Measurements from ENCODE around the gene ZNF263. TPM values are rescaled to one million over a fixed set of nuclear protein-coding genes. Genes with fewer than 3 reads are reported as not detected.

The ZNF263 gene
- total and polyA plus RNA-seq, 2 donors (not counting 1 experiment from before 2014, with no cell fraction given): 24.7 to 46.0 TPM

- TF ChIP-seq EZH2 (IDR thresholded peaks at IDR 0.05; ENCODE audit: borderline replicate concordance, insufficient read depth, low read depth, low read length, poor library complexity, severe bottlenecking): no peak
- TF ChIP-seq, protein P1, sequence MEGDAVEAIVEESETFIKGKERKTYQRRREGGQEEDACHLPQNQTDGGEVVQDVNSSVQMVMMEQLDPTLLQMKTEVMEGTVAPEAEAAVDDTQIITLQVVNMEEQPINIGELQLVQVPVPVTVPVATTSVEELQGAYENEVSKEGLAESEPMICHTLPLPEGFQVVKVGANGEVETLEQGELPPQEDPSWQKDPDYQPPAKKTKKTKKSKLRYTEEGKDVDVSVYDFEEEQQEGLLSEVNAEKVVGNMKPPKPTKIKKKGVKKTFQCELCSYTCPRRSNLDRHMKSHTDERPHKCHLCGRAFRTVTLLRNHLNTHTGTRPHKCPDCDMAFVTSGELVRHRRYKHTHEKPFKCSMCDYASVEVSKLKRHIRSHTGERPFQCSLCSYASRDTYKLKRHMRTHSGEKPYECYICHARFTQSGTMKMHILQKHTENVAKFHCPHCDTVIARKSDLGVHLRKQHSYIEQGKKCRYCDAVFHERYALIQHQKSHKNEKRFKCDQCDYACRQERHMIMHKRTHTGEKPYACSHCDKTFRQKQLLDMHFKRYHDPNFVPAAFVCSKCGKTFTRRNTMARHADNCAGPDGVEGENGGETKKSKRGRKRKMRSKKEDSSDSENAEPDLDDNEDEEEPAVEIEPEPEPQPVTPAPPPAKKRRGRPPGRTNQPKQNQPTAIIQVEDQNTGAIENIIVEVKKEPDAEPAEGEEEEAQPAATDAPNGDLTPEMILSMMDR (IDR thresholded peaks at IDR 0.05): no peak
- H4K20me1 ChIP-seq (ENCODE audit: control insufficient read depth, insufficient read depth, low read length, poor library complexity, severe bottlenecking): no peaks in the 10 kb centered on the region
- H3K27me3 Mint-ChIP-seq: peaks cover 18% of the 10 kb centered on the region
- no peak overlapping the region for H3K4me3 Mint-ChIP-seq
- ChIA-PET CTCF (interaction anchor here (1.5 kb wide), 1 partner anchor 23 kb away, joined by 4 read pairs; no protein-coding TSS in a partner anchor), POLR2A (interaction anchor here (0.6 kb wide), 1 partner anchor 72 kb away, joined by 3 read pairs; no protein-coding TSS in a partner anchor)
- H3K9me3 Mint-ChIP-seq (ENCODE audit: insufficient read depth): no peaks in the 10 kb centered on the region
- H3K4me1 Mint-ChIP-seq: no peaks in the 10 kb centered on the region
- peaks cover 0 to 15% (median 3%) of the 10 kb centered on the region in 4 experiments for H3K27me3 ChIP-seq (replicated peaks in 1 of 4; ENCODE audit: control extremely low read depth in 1 of 4, control insufficient read depth in 3 of 4, insufficient read depth in 4 of 4, low read length in 3 of 4)
- H3K27ac Mint-ChIP-seq: no peak overlapping the region
- intact Hi-C loops (cut with micrococcal nuclease): no loop called here
- DNase-seq: no peak
- H3K36me3 ChIP-seq (replicated peaks in 1 of 2; ENCODE audit: control extremely low read depth in 1 of 2, control insufficient read depth in 1 of 2, extremely low read depth in 1 of 2, insufficient read depth in 2 of 2, low read length in 1 of 2): no peaks in the 10 kb centered on the region
- peaks cover 0 to 5% (median 0%) of the 10 kb centered on the region in 3 donors for H3K9me3 ChIP-seq (ENCODE audit: control extremely low read depth in 1 of 3, control insufficient read depth in 2 of 3, insufficient read depth in 1 of 3, low read length in 2 of 3)
- H3K4me2 ChIP-seq (replicated peaks; ENCODE audit: low read depth, low read length, poor library complexity, severe bottlenecking): no peak overlapping the region
- no peak overlapping the region for H3K9ac ChIP-seq (ENCODE audit: low read length)
- no peaks in the 10 kb centered on the region for H3K4me1 ChIP-seq (ENCODE audit: control insufficient read depth in 2 of 2, insufficient read depth in 2 of 2, low read length in 2 of 2)
- H3K4me3 ChIP-seq (ENCODE audit: control extremely low read depth in 1 of 5, extremely low read depth in 1 of 5, insufficient read depth in 1 of 5, low read depth in 2 of 5, low read length in 4 of 5): no peak overlapping the region
- no peak overlapping the region for H3K27ac ChIP-seq (ENCODE audit: low read length in 2 of 2)
- no peak overlapping the region for H2AFZ ChIP-seq (ENCODE audit: insufficient read depth, low read depth, low read length, poor library complexity, severe bottlenecking)
- 89% methylated on average over 9 of the region's 9 CpGs for WGBS (ENCODE audit: insufficient coverage)
- no peaks in the 10 kb centered on the region for H3K79me2 ChIP-seq (ENCODE audit: control insufficient read depth, insufficient read depth, low read length)
- ATAC-seq (ENCODE audit: low read depth): no peak
These were observed 26.3 kb upstream of the ZNF263 start for GRCh38 chr16:3256866-3257465.

GRCh38 chr16:3259836-3260235 is 23.5 kb upstream of the ZNF263 start:
- TF ChIP-seq EZH2 (IDR thresholded peaks at IDR 0.05; ENCODE audit: borderline replicate concordance, insufficient read depth, low read depth, low read length, poor library complexity, severe bottlenecking): no peak
- WGBS (ENCODE audit: insufficient coverage): 91% methylated on average over 4 of the region's 8 CpGs
- peaks cover 6 to 13% of the 10 kb centered on the region in 2 donors for H3K4me1 ChIP-seq (ENCODE audit: control insufficient read depth in 2 of 2, insufficient read depth in 2 of 2, low read length in 2 of 2)
- no peak overlapping the region for H3K4me2 ChIP-seq (replicated peaks; ENCODE audit: low read depth, low read length, poor library complexity, severe bottlenecking)
- DNase-seq: no peak
- POLR2A ChIA-PET: no interaction called here
- no peak overlapping the region for H3K27ac Mint-ChIP-seq
- H3K27me3 Mint-ChIP-seq: peaks cover 18% of the 10 kb centered on the region
- intact Hi-C loops (cut with micrococcal nuclease): loop anchor here (10.0 kb wide), 2 partner anchors 105 to 1355 kb away; partner anchors contain the start of gene UBALD1
- H4K20me1 ChIP-seq (ENCODE audit: control insufficient read depth, insufficient read depth, low read length, poor library complexity, severe bottlenecking): no peaks in the 10 kb centered on the region
- no peak overlapping the region for H3K27ac ChIP-seq (ENCODE audit: low read length in 2 of 2)
- H3K27me3 ChIP-seq (replicated peaks in 1 of 4; ENCODE audit: control extremely low read depth in 1 of 4, control insufficient read depth in 3 of 4, insufficient read depth in 4 of 4, low read length in 3 of 4): peaks cover 0 to 15% (median 3%) of the 10 kb centered on the region in 4 experiments
- H3K79me2 ChIP-seq (ENCODE audit: control insufficient read depth, insufficient read depth, low read length): peaks cover 7% of the 10 kb centered on the region
- H3K9me3 Mint-ChIP-seq (ENCODE audit: insufficient read depth): no peaks in the 10 kb centered on the region
- CTCF ChIA-PET: interaction anchor here (1.2 kb wide), 1 partner anchor 10 kb away, joined by 3 read pairs; no protein-coding TSS in a partner anchor
- H3K4me1 Mint-ChIP-seq: peaks cover 17% of the 10 kb centered on the region
- ATAC-seq (ENCODE audit: low read depth): no peak
- H3K9ac ChIP-seq (ENCODE audit: low read length): no peak overlapping the region
- no peak overlapping the region for H2AFZ ChIP-seq (ENCODE audit: insufficient read depth, low read depth, low read length, poor library complexity, severe bottlenecking)
- H3K4me3 ChIP-seq (ENCODE audit: control extremely low read depth in 1 of 5, extremely low read depth in 1 of 5, insufficient read depth in 1 of 5, low read depth in 2 of 5, low read length in 4 of 5): peak overlapping the region in 1 of 5 experiments; percentile 7
- no peak overlapping the region for H3K4me3 Mint-ChIP-seq
- no peaks in the 10 kb centered on the region for H3K36me3 ChIP-seq (replicated peaks in 1 of 2; ENCODE audit: control extremely low read depth in 1 of 2, control insufficient read depth in 1 of 2, extremely low read depth in 1 of 2, insufficient read depth in 2 of 2, low read length in 1 of 2)
- peaks cover 0 to 10% (median 0%) of the 10 kb centered on the region in 3 donors for H3K9me3 ChIP-seq (ENCODE audit: control extremely low read depth in 1 of 3, control insufficient read depth in 2 of 3, insufficient read depth in 1 of 3, low read length in 2 of 3)
